Left lung (tissue), 10 donors: Measurements from ENCODE around the gene SPOCK1. TPM values are rescaled to one million over a fixed set of nuclear protein-coding genes. Genes with fewer than 3 reads are reported as not detected.

Experiments
- ATAC-seq: fragments of 200-7000 bp; cut with Tn5 transposase; one replicate; pipeline ENCODE4 v1.9.1; 2020; ENCODE audit warnings: moderate library complexity
- DNase-seq, 4 donors: peaks; one replicate each; pipeline ENCODE4 v3.0.0-alpha.2; 2013 to 2020
- H3K27ac ChIP-seq, 2 donors: fragments of 200-600 bp; sonication (generic) in 1 of 2; one replicate each; pipeline versions ENCODE4 v1.5.0 to v1.8.0; 2020 to 2021
- H3K27me3 ChIP-seq, 2 donors: fragments of 200-600 bp; sonication (generic) in 1 of 2; one replicate each; pipeline versions ENCODE4 v1.5.0 to v1.8.0; 2020 to 2021
- H3K36me3 ChIP-seq, 2 donors: fragments of 200-600 bp; sonication (generic) in 1 of 2; one replicate each; pipeline versions ENCODE4 v1.5.0 to v1.8.0; 2020 to 2021
- H3K4me1 ChIP-seq, 2 donors: fragments of 200-600 bp; one replicate each; pipeline ENCODE4 v1.8.0; 2021
- H3K4me3 ChIP-seq, 2 donors: fragments of 200-600 bp; sonication (generic) in 1 of 2; one replicate each; pipeline versions ENCODE4 v1.5.0 to v1.8.0; 2020 to 2021; ENCODE audit warnings: mild to moderate bottlenecking in 1 of 2
- H3K9me3 ChIP-seq, 2 donors: fragments of 200-600 bp; sonication (generic) in 1 of 2; one replicate each; pipeline versions ENCODE4 v1.5.0 to v1.8.0; 2020 to 2021
- CTCF ChIP-seq, 2 donors: fragments of 200-600 bp; sonication (generic) in 1 of 2; IDR thresholded peaks; one replicate each; pipeline versions ENCODE4 v1.5.0 to v1.8.0; 2021; ENCODE audit warnings: antibody characterized with exemption in 2 of 2
- intact Hi-C, 2 donors: fragments of 100-400 bp; cut with DNase I; formaldehyde crosslinking; loops; one replicate each; pipeline versions ENCODE4 v1.11.2 to v1.14.2; 2022
- polyA plus RNA-seq, 6 donors: library from polyadenylated mRNA; unstranded; fragments of 120-200 nt; gene quantifications; one replicate each; pipeline ENCODE4 v1.2.1, GENCODE V29; 2013; ENCODE audit not compliant: insufficient read length in 6 of 6
- total RNA-seq, 2 donors: library from RNA; stranded (reverse); fragmentation: NEBNext Ultra II Directional; extraction: Animal tissue kit (Norgen Biotek cat#: 25700); gene quantifications; one replicate each; pipeline ENCODE4 v1.2.1, GENCODE V29; 2021
- donor health status: DM: no; HTN: yes; CAD: no.
- donor health status: DM: no; HTN: no; CAD: no.

The SPOCK1 gene
- total and polyA plus RNA-seq, 8 donors, result 0.43 to 7.6 (median 0.73) TPM

- Histone ChIP-seq H3K27ac (no peak overlapping the region), H3K9me3 (no peaks in the 10 kb centered on the region), H3K4me3 (no peak overlapping the region), H3K36me3 (no peaks in the 10 kb centered on the region), H3K4me1 (no peaks in the 10 kb centered on the region), H3K27me3 (no peaks in the 10 kb centered on the region)
- no peak for ATAC-seq
- intact Hi-C loops, result no loop called here
- DNase-seq, result peak in 1 of 4 donors; percentile 8
- no peak for TF ChIP-seq CTCF (IDR thresholded peaks at IDR 0.05)
Measured at GRCh38 chr5:137101544-137101943, 397.6 kb downstream of the SPOCK1 start.

- Histone ChIP-seq H3K9me3 (no peaks in the 10 kb centered on the region), H3K27ac (no peak overlapping the region), H3K27me3 (no peaks in the 10 kb centered on the region), H3K36me3 (no peaks in the 10 kb centered on the region), H3K4me1 (no peaks in the 10 kb centered on the region), H3K4me3 (no peak overlapping the region)
- ATAC-seq (no peak), DNase-seq (no peak)
- no peak for TF ChIP-seq CTCF (IDR thresholded peaks at IDR 0.05)
- intact Hi-C loops, result no loop called here
Measured at GRCh38 chr5:137099651-137100050, 399.5 kb downstream of the SPOCK1 start.

GRCh38 chr5:137098663-137099062 is 400.5 kb downstream of the SPOCK1 start:
- Histone ChIP-seq H3K36me3 (no peaks in the 10 kb centered on the region), H3K27me3 (no peaks in the 10 kb centered on the region), H3K27ac (no peak overlapping the region), H3K4me3 (no peak overlapping the region), H3K4me1 (no peaks in the 10 kb centered on the region), H3K9me3 (no peaks in the 10 kb centered on the region)
- DNase-seq (peak in 1 of 4 donors; percentile 61), ATAC-seq (no peak)
- intact Hi-C loops, result no loop called here
- TF ChIP-seq CTCF (IDR thresholded peaks at IDR 0.05), result no peak

- no peak for TF ChIP-seq CTCF (IDR thresholded peaks at IDR 0.05)
- no peak for ATAC-seq
- intact Hi-C loops, result no loop called here
Measured at GRCh38 chr5:137098238-137098637, 400.9 kb downstream of the SPOCK1 start.

GRCh38 chr5:137097203-137097602 is 401.9 kb downstream of the SPOCK1 start:
- no peaks in the 10 kb centered on the region for H3K27me3 ChIP-seq
- no peak overlapping the region for H3K4me3 ChIP-seq
- no peaks in the 10 kb centered on the region for H3K4me1 ChIP-seq
- intact Hi-C loops, result no loop called here
- DNase-seq (no peak), ATAC-seq (no peak)
- H3K9me3 ChIP-seq, result no peaks in the 10 kb centered on the region
- no peaks in the 10 kb centered on the region for H3K36me3 ChIP-seq
- H3K27ac ChIP-seq, result no peak overlapping the region
- TF ChIP-seq CTCF (IDR thresholded peaks at IDR 0.05), result no peak

More at GRCh38 chr5:137098238-137098637, 400.9 kb downstream of the SPOCK1 start:
- Histone ChIP-seq H3K27ac (no peak overlapping the region), H3K4me1 (no peaks in the 10 kb centered on the region), H3K9me3 (no peaks in the 10 kb centered on the region), H3K4me3 (no peak overlapping the region), H3K27me3 (no peaks in the 10 kb centered on the region), H3K36me3 (no peaks in the 10 kb centered on the region)
- DNase-seq, result no peak
